Tibial nerve (tissue), 4 donors: ENCODE results near the gene ELAPOR2. TPM values are rescaled to one million over a fixed set of nuclear protein-coding genes. Genes with fewer than 3 reads are reported as not detected.
A peak's percentile ranks its signal among the peaks of the same experiment; 100 is the strongest.

Source experiments
- DNase-seq, 2 donors: peaks; one replicate each; pipeline ENCODE4 v3.0.0-alpha.2; 2019; ENCODE audit warnings: low spot score in 2 of 2
- H3K27ac ChIP-seq, 4 donors: fragments of 200-600 bp; sonication (generic) in 3 of 4; one replicate each; pipeline ENCODE4 v1.5.1; 2017 to 2019; ENCODE audit warnings: mild to moderate bottlenecking in 1 of 4
- H3K27me3 ChIP-seq, 2 donors: fragments of 200-600 bp; sonication (generic) in 1 of 2; one replicate each; pipeline versions ENCODE4 v1.5.1 to v1.6.0; 2017 to 2019
- H3K36me3 ChIP-seq, 3 donors: fragments of 200-600 bp; sonication (generic); one replicate each; pipeline ENCODE4 v1.5.1; 2018 to 2019
- H3K4me1 ChIP-seq, 4 donors: fragments of 200-600 bp; sonication (generic) in 3 of 4; one replicate each; pipeline ENCODE4 v1.5.1; 2017 to 2019
- H3K4me3 ChIP-seq, 4 donors: fragments of 200-600 bp; sonication (generic) in 3 of 4; one replicate each; pipeline ENCODE4 v1.5.1; 2017 to 2019; ENCODE audit warnings: mild to moderate bottlenecking in 1 of 4, moderate library complexity in 1 of 4
- H3K9me3 ChIP-seq, 4 donors: fragments of 200-600 bp; sonication (generic) in 3 of 4; one replicate each; pipeline ENCODE4 v1.5.1; 2017 to 2019
- EP300 ChIP-seq, 2 donors: sonication (generic); formaldehyde crosslinking; IDR thresholded peaks; one replicate each; pipeline ENCODE4 v1.6.1; 2017; ENCODE audit warnings: antibody characterized with exemption in 2 of 2, mild to moderate bottlenecking in 1 of 2
- POLR2A ChIP-seq, 2 donors: fragments of 450-650 bp; IDR thresholded peaks; one replicate each; pipeline ENCODE4 v1.6.1; 2017; ENCODE audit warnings: antibody characterized with exemption in 2 of 2, mild to moderate bottlenecking in 2 of 2, moderate library complexity in 2 of 2
- WGBS, 2 donors: methylation state at CpG; one replicate each; pipeline ENCODE4 v1.1.5; 2018; 5-methylcytosine and 5-hydroxymethylcytosine counted together
- total RNA-seq, 4 donors: library from RNA; depleted of rRNA; stranded (reverse); fragments of >200 nt; gene quantifications; one replicate each; pipeline ENCODE4 v1.1.0, GENCODE V29; 2016
- TF ChIP-seq, protein P1 (sequence below), 5 experiments: fragments of 200-600 bp in 3 of 5; fragments of 450-650 bp in 2 of 5; sonication (generic) in 3 of 5; IDR thresholded peaks; one replicate each; pipeline ENCODE4 v1.5.1; 2016 to 2019; ENCODE audit warnings: antibody characterized with exemption in 5 of 5, mild to moderate bottlenecking in 3 of 5, moderate library complexity in 2 of 5

The ELAPOR2 gene
- total RNA-seq, 4 donors from 2014 or later = 12.8 to 27.3 (median 16.5) TPM

DNA sequence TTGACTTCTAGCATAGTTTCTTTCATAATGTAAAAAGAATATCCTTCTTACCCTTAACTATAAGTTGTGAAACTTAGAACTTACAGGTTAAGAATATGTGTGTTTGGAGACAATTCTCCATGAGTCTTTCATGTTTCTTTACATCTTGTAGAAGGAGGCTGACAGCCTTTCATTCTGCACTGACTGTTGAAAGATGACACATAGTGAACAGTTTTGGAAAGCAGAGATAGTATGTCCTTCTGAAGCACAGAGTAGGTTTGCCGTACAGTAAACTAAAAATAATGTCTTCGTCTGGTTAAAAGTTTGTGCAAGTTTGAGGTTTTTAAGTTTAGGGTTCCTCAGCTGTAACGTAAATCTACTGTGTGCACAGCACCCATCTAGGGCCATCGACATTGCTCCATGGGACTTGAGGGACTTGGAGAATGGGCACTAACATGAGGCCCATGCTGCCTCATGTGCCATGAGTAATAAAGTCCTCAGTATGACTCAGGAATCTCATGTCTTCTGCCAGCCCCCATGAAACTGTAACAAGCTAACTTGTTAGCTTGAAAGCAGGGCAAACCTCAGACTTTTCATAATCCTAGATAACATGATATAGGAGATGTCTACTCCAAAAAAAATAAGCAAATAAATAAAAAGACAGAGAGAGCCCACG is 24.5 kb upstream of the ELAPOR2 start:
- TF ChIP-seq POLR2A (IDR thresholded peaks at IDR 0.05) (no peak), EP300 (IDR thresholded peaks at IDR 0.05) (no peak)
- TF ChIP-seq, protein P1, sequence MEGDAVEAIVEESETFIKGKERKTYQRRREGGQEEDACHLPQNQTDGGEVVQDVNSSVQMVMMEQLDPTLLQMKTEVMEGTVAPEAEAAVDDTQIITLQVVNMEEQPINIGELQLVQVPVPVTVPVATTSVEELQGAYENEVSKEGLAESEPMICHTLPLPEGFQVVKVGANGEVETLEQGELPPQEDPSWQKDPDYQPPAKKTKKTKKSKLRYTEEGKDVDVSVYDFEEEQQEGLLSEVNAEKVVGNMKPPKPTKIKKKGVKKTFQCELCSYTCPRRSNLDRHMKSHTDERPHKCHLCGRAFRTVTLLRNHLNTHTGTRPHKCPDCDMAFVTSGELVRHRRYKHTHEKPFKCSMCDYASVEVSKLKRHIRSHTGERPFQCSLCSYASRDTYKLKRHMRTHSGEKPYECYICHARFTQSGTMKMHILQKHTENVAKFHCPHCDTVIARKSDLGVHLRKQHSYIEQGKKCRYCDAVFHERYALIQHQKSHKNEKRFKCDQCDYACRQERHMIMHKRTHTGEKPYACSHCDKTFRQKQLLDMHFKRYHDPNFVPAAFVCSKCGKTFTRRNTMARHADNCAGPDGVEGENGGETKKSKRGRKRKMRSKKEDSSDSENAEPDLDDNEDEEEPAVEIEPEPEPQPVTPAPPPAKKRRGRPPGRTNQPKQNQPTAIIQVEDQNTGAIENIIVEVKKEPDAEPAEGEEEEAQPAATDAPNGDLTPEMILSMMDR (IDR thresholded peaks at IDR 0.05) = no peak
- H3K9me3 ChIP-seq = peaks cover 0 to 6% (median 0%) of the 10 kb centered on the region in 4 donors
- H3K4me1 ChIP-seq = no peaks in the 10 kb centered on the region
- 88 to 89% methylated on average over 5 of the region's 5 CpGs for WGBS, 2 donors
- no peaks in the 10 kb centered on the region for H3K36me3 ChIP-seq
- DNase-seq = no peak
- no peak overlapping the region for H3K27ac ChIP-seq
- no peaks in the 10 kb centered on the region for H3K27me3 ChIP-seq
- no peak overlapping the region for H3K4me3 ChIP-seq

- 89 to 91% methylated on average over 5 of the region's 5 CpGs for WGBS, 2 donors
- no peak for DNase-seq
- H3K27me3 ChIP-seq = no peaks in the 10 kb centered on the region
- H3K9me3 ChIP-seq = peaks cover 0 to 6% (median 0%) of the 10 kb centered on the region in 4 donors
- no peaks in the 10 kb centered on the region for H3K36me3 ChIP-seq
- TF ChIP-seq, protein P1 (IDR thresholded peaks at IDR 0.05) = no peak
- TF ChIP-seq EP300 (IDR thresholded peaks at IDR 0.05) (no peak), POLR2A (IDR thresholded peaks at IDR 0.05) (no peak)
- H3K27ac ChIP-seq = no peak overlapping the region
- no peaks in the 10 kb centered on the region for H3K4me1 ChIP-seq
- H3K4me3 ChIP-seq = no peak overlapping the region
These were observed 23.2 kb upstream of the ELAPOR2 start for GRCh38 chr7:87082675-87083074.

- no peaks in the 10 kb centered on the region for H3K4me1 ChIP-seq
- H3K27ac ChIP-seq = no peak overlapping the region
- H3K4me3 ChIP-seq = no peak overlapping the region
- no peak for DNase-seq
- TF ChIP-seq POLR2A (IDR thresholded peaks at IDR 0.05) (no peak), EP300 (IDR thresholded peaks at IDR 0.05) (no peak)
- TF ChIP-seq, protein P1 (IDR thresholded peaks at IDR 0.05) = no peak
- no peaks in the 10 kb centered on the region for H3K9me3 ChIP-seq
- H3K36me3 ChIP-seq = no peaks in the 10 kb centered on the region
- no peaks in the 10 kb centered on the region for H3K27me3 ChIP-seq
- WGBS, 2 donors = 67 to 75% methylated on average over 2 of the region's 2 CpGs
These were observed 16.4 kb upstream of the ELAPOR2 start for GRCh38 chr7:87075671-87076404.

GRCh38 chr7:87067788-87068187 is 8.3 kb upstream of the ELAPOR2 start:
- Histone ChIP-seq H3K36me3 (no peaks in the 10 kb centered on the region), H3K27me3 (no peaks in the 10 kb centered on the region), H3K9me3 (peaks cover 0 to 2% (median 0%) of the 10 kb centered on the region in 4 donors), H3K27ac (no peak overlapping the region), H3K4me1 (no peaks in the 10 kb centered on the region), H3K4me3 (no peak overlapping the region)
- TF ChIP-seq POLR2A (IDR thresholded peaks at IDR 0.05) = no peak
- TF ChIP-seq EP300 (IDR thresholded peaks at IDR 0.05) = no peak
- TF ChIP-seq, protein P1 (IDR thresholded peaks at IDR 0.05) = no peak
- no peak for DNase-seq

DNA sequence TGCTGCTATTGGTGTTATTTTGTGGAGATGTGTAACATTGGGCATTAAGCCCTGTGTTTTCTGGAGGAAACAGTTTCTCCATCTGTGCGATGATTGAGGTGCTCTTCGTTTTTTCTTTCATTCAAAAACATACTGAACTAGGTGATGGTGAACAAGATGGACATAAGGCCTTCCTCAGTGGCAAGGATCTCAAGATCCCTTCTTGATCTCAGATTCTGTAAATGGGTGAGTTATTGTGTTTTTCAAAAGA is 759 bp upstream of the ELAPOR2 start:
- Histone ChIP-seq H3K4me1 (peaks cover 0 to 20% (median 4%) of the 10 kb centered on the region in 4 donors), H3K27me3 (no peaks in the 10 kb centered on the region), H3K27ac (peak overlapping the region in 1 of 4 donors; percentile 78), H3K36me3 (no peaks in the 10 kb centered on the region), H3K4me3 (peak overlapping the region in 2 of 4 donors; percentile 52 to 78), H3K9me3 (peaks cover 0 to 2% (median 0%) of the 10 kb centered on the region in 4 donors)
- TF ChIP-seq POLR2A (IDR thresholded peaks at IDR 0.05) (no peak), EP300 (IDR thresholded peaks at IDR 0.05) (no peak)
- no peak for DNase-seq
- WGBS, 2 donors = 74 to 76% methylated on average over 2 of the region's 2 CpGs
